ENCODE data around the gene MON1A.

GRCh38 chr3:49914906-49915305 lies 14.7 kb downstream of the MON1A start:
- no peak for TF ChIP-seq EZH2 (IDR thresholded peaks at IDR 0.05; ENCODE audit: insufficient read depth, low read length)
- TF ChIP-seq CTCF (IDR thresholded peaks at IDR 0.05; ENCODE audit: insufficient read depth, low read depth, low read length) = no peak
